Spleen (tissue), 7 donors: ENCODE data around the gene TCEA2.

Source experiments
- CTCF ChIP-seq, 11 experiments: fragments of 200-600 bp in 7 of 11; fragments of 450-650 bp in 4 of 11; sonication (generic) in 4 of 11; IDR thresholded peaks in 8 of 11; conservative IDR thresholded peaks in 3 of 11; 1 replicate in 7 of 11; 2 replicates in 4 of 11; pipeline versions ENCODE4 v1.4.0 to v1.8.0; 2016 to 2021; ENCODE audit warnings: antibody characterized with exemption in 11 of 11, inconsistent platforms in 4 of 11, mild to moderate bottlenecking in 1 of 11
- POLR2A ChIP-seq, 3 donors: fragments of 450-650 bp; IDR thresholded peaks; one replicate each; pipeline ENCODE4 v1.5.1; 2017; ENCODE audit warnings: antibody characterized with exemption in 3 of 3, mild to moderate bottlenecking in 1 of 3
- POLR2AphosphoS5 ChIP-seq, 3 donors: sonication (generic); formaldehyde crosslinking; IDR thresholded peaks; one replicate each; pipeline ENCODE4 v1.5.1; 2017; ENCODE audit warnings: antibody characterized with exemption in 3 of 3
- donor health status: DM: no; HTN: no; CAD: no; lungs with moderate emphysema.
- donor health status: DM: no; HTN: no; CAD: no.
- donor health status: DM: no; HTN: no; CAD: no.

DNA sequence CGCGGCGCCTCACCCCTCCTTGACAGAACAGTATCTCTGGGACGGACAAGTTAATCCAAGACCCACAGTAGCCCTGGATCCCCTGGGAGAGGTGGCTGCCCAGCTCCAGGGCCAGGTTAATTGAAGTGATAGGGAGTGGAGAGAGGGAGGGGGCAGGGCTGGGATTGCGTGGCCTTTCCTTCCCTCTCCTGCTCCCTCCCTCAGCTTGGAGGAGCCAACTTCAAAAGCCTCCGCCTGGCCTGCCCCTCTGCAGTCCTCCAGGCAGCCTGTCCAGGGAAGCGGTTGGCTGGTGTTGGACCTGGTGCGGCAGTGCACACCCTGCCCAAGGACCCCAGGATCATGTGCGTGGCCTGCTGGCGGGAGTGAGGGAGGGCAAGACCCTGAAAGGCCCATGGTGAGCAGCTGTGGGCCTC lies 27.1 kb upstream of the TCEA2 start, which contains the start of gene C20orf204:
- TF ChIP-seq POLR2A (IDR thresholded peaks at IDR 0.05) (no peak), CTCF (IDR thresholded peaks at IDR 0.05 in 8 of 11, conservative IDR thresholded peaks at IDR 0.05 in 3 of 11) (no peak), POLR2AphosphoS5 (IDR thresholded peaks at IDR 0.05) (peak in 1 of 3 donors; percentile 45)
